Measurements from ENCODE around the gene CRABP1.

- no peak for TF ChIP-seq CTCF (IDR thresholded peaks at IDR 0.05)
- no peak for TF ChIP-seq EZH2 (IDR thresholded peaks at IDR 0.05)
These were observed 49.1 kb upstream of the CRABP1 start for GRCh38 chr15:78291052-78291451.
